WERI-Rb-1 (cell line): ENCODE data around the gene RHEX.
"Not testable (repeated sequence)": the region's sequence is repeated elsewhere in the genome, so short reads cannot be mapped to it uniquely, and the experiment has no call there.

Source experiments
- DNase-seq: peaks from one replicate; pipeline ENCODE4 v3.0.0-alpha.2; 2020
- H3K27ac ChIP-seq: fragments of 250-450 bp; sonication (Bioruptor Pico); 2 replicates; pipeline ENCODE4 v1.5.1; 2020; ENCODE audit warnings: mild to moderate bottlenecking, moderate library complexity
- H3K27me3 ChIP-seq: fragments of 250-450 bp; sonication (Bioruptor Pico); 2 replicates; pipeline ENCODE4 v1.5.1; 2021; ENCODE audit warnings: mild to moderate bottlenecking, low read depth, moderate library complexity; ENCODE audit not compliant: insufficient read depth, severe bottlenecking
- H3K36me3 ChIP-seq: fragments of 250-450 bp; sonication (Bioruptor Pico); 2 replicates; pipeline ENCODE4 v1.5.1; 2020; ENCODE audit warnings: mild to moderate bottlenecking, moderate library complexity
- H3K4me3 ChIP-seq: 2 replicates; pipeline ENCODE4 v1.5.1; 2011; ENCODE audit warnings: low read depth, mild to moderate bottlenecking, control low read depth, low read length
- H3K9me3 ChIP-seq: fragments of 250-450 bp; sonication (Bioruptor Pico); 2 replicates; pipeline ENCODE4 v1.5.1; 2021; ENCODE audit warnings: mild to moderate bottlenecking, moderate library complexity; ENCODE audit not compliant: severe bottlenecking
- CTCF ChIP-seq: IDR thresholded peaks from 2 replicates; pipeline ENCODE4 v1.5.1; 2011; ENCODE audit warnings: low read depth, mild to moderate bottlenecking, control low read depth, inconsistent platforms, low read length

The RHEX gene

GRCh38 chr1:206052919-206053610 lies at the start of gene RHEX:
TSS of gene RHEX (plus strand) at chr1:206053173. CDS start at chr1:206097829, 44,656 bp downstream.
- peaks cover 52% of the 10 kb centered on the region for H3K27me3 ChIP-seq
- not testable (repeated sequence) for DNase-seq, H3K4me3 ChIP-seq, H3K27ac ChIP-seq, H3K36me3 ChIP-seq
- peaks cover 10% of the 10 kb centered on the region for H3K9me3 ChIP-seq

- TF ChIP-seq CTCF = no peak
- H3K27ac ChIP-seq = no peak overlapping the region
- peak; percentile 4 for DNase-seq
- H3K4me3 ChIP-seq = no peak overlapping the region
- peaks cover 3% of the 10 kb centered on the region for H3K9me3 ChIP-seq
- no peaks in the 10 kb centered on the region for H3K27me3 ChIP-seq
- no peaks in the 10 kb centered on the region for H3K36me3 ChIP-seq
These were observed 48.8 kb upstream of the RHEX start for GRCh38 chr1:206003854-206004800.

GRCh38 chr1:206004826-206005225 lies 48.1 kb upstream of the RHEX start:
- Histone ChIP-seq H3K9me3 (peaks cover 3% of the 10 kb centered on the region), H3K36me3 (no peaks in the 10 kb centered on the region), H3K4me3 (no peak overlapping the region), H3K27me3 (no peaks in the 10 kb centered on the region), H3K27ac (no peak overlapping the region)
- no peak for TF ChIP-seq CTCF
- DNase-seq = peak; percentile 5

- Histone ChIP-seq H3K27me3 (no peaks in the 10 kb centered on the region), H3K27ac (no peak overlapping the region), H3K36me3 (no peaks in the 10 kb centered on the region), H3K4me3 (no peak overlapping the region), H3K9me3 (peaks cover 3% of the 10 kb centered on the region)
- DNase-seq = peak; percentile 5
- TF ChIP-seq CTCF = no peak
These were observed 47.7 kb upstream of the RHEX start for GRCh38 chr1:206005234-206005633.

GRCh38 chr1:206005778-206006180 lies 47.2 kb upstream of the RHEX start:
- Histone ChIP-seq H3K27me3 (no peaks in the 10 kb centered on the region), H3K4me3 (no peak overlapping the region), H3K27ac (no peak overlapping the region), H3K36me3 (no peaks in the 10 kb centered on the region), H3K9me3 (no peaks in the 10 kb centered on the region)
- TF ChIP-seq CTCF = no peak
- peak; percentile 6 for DNase-seq

- no peaks in the 10 kb centered on the region for H3K36me3 ChIP-seq
These were observed 46.0 kb upstream of the RHEX start for GRCh38 chr1:206006946-206007345.

More at GRCh38 chr1:206006946-206007345, 46.0 kb upstream of the RHEX start:
- Histone ChIP-seq H3K27ac (no peak overlapping the region), H3K4me3 (no peak overlapping the region), H3K27me3 (no peaks in the 10 kb centered on the region), H3K9me3 (no peaks in the 10 kb centered on the region)
- DNase-seq = peak; percentile 3
- TF ChIP-seq CTCF = no peak
